K562 (cell line): Measurements from ENCODE around the gene SIGLEC9. TPM values are rescaled to one million over a fixed set of nuclear protein-coding genes. Genes with fewer than 3 reads are reported as not detected.
A peak's percentile ranks its signal among the peaks of the same experiment; 100 is the strongest.

Experiments
- ELK1 ChIP-seq: sonication (generic); formaldehyde crosslinking; IDR thresholded peaks from 2 replicates; pipeline ENCODE4 v1.8.1; 2022; ENCODE audit warnings: missing genetic modification reagents
- EZH2 ChIP-seq: IDR thresholded peaks from 2 replicates; pipeline ENCODE4 v1.6.1; 2012; ENCODE audit warnings: low read depth, mild to moderate bottlenecking, inconsistent platforms, low read length, borderline replicate concordance
- FOSL1 ChIP-seq: fragments of 200-800 bp; sonication (Bioruptor generic); conservative IDR thresholded peaks from 2 replicates; pipeline ENCODE4 v1.6.1; 2016; ENCODE audit warnings: missing genetic modification characterization, missing compliant biosample characterization
- GTF2B ChIP-seq: IDR thresholded peaks from 2 replicates; pipeline ENCODE4 v1.6.1; 2011; ENCODE audit not compliant: insufficient read length; ENCODE audit errors: extremely low read depth
- KAT7 ChIP-seq: sonication (generic); formaldehyde crosslinking; IDR thresholded peaks from 2 replicates; pipeline ENCODE4 v1.8.0; 2022; ENCODE audit warnings: missing genetic modification reagents, mild to moderate bottlenecking, borderline replicate concordance
- LCOR ChIP-seq: sonication (generic); formaldehyde crosslinking; IDR thresholded peaks from 2 replicates; pipeline ENCODE4 v1.8.0; 2022; ENCODE audit warnings: mild to moderate bottlenecking, missing genetic modification reagents
- MCM7 ChIP-seq, 2 experiments: fragments of 450-650 bp; IDR thresholded peaks; 2 replicates each; pipeline ENCODE4 v1.6.1; 2016 to 2018
- MED1 ChIP-seq: sonication (generic); formaldehyde crosslinking; IDR thresholded peaks from 2 replicates; pipeline ENCODE4 v1.8.1; 2023; ENCODE audit warnings: missing genetic modification reagents, borderline replicate concordance
- MXI1 ChIP-seq: IDR thresholded peaks from 2 replicates; pipeline ENCODE4 v1.6.1; 2011; ENCODE audit warnings: low read depth, mild to moderate bottlenecking, improper control_type of control experiment, low read length
- NFE2L1 ChIP-seq: fragments of 450-650 bp; IDR thresholded peaks from 2 replicates; pipeline ENCODE4 v1.6.1; 2016; ENCODE audit warnings: missing genetic modification characterization, low read depth, mild to moderate bottlenecking, missing compliant biosample characterization, moderate library complexity, borderline replicate concordance
- RFX5 ChIP-seq: IDR thresholded peaks from 2 replicates; pipeline ENCODE4 v1.6.1; 2011; ENCODE audit warnings: low read depth, mild to moderate bottlenecking, improper control_type of control experiment, low read length
- SAP30 ChIP-seq: fragments of 200-600 bp; sonication (generic); IDR thresholded peaks from 2 replicates; pipeline ENCODE4 v1.6.1; 2012; ENCODE audit warnings: borderline replicate concordance, low read depth, mild to moderate bottlenecking, moderate library complexity, low read length, control low read depth, inconsistent platforms; ENCODE audit not compliant: insufficient read depth, poor library complexity, severe bottlenecking
- SRSF7 ChIP-seq: fragments of 200-400 bp; formaldehyde crosslinking; optimal IDR thresholded peaks from 2 replicates; pipeline ENCODE3; 2017; ENCODE audit warnings: mild to moderate bottlenecking, low read depth, low read length
- STAT5A ChIP-seq: IDR thresholded peaks from 2 replicates; pipeline ENCODE4 v1.6.1; 2012; ENCODE audit warnings: low read length, inconsistent platforms, borderline replicate concordance
- SUPT5H ChIP-seq: fragments of 450-650 bp; IDR thresholded peaks from 2 replicates; pipeline ENCODE4 v1.6.1; 2016
- TAF9B ChIP-seq: fragments of 450-650 bp; IDR thresholded peaks from 2 replicates; pipeline ENCODE4 v1.6.1; 2018; ENCODE audit warnings: mild to moderate bottlenecking; ENCODE audit not compliant: partially characterized antibody
- YY1 ChIP-seq, 3 experiments: IDR thresholded peaks; 2 replicates each; pipeline ENCODE4 v1.6.1; 2011; ENCODE audit warnings: low read length in 2 of 3, mild to moderate bottlenecking in 2 of 3, moderate library complexity in 2 of 3, borderline replicate concordance in 1 of 3, control low read depth in 1 of 3, low read depth in 1 of 3; ENCODE audit not compliant: insufficient read depth in 3 of 3, insufficient replicate concordance in 2 of 3, control insufficient read depth in 1 of 3, insufficient read length in 1 of 3; ENCODE audit errors: extremely low read depth in 1 of 3
- ZBTB1 ChIP-seq: sonication (generic); formaldehyde crosslinking; IDR thresholded peaks from 2 replicates; pipeline ENCODE4 v1.8.1; 2023; ENCODE audit warnings: missing genetic modification reagents, low read depth, mild to moderate bottlenecking, borderline replicate concordance
- ZNF12 ChIP-seq: sonication (generic); formaldehyde crosslinking; IDR thresholded peaks from 2 replicates; pipeline ENCODE4 v1.4.0; 2020; ENCODE audit warnings: mild to moderate bottlenecking, missing genetic modification reagents
- polyA plus RNA-seq, 8 experiments: library from polyadenylated mRNA; depleted of rRNA in 4 of 8; stranded (reverse) in 5 of 8; unstranded in 3 of 8; fragments of >200 nt; fragmentation: Nextera tagmentation in 2 of 8; fragmentation: Illumina TruSeq in 1 of 8; extraction: Ambion mirVana in 2 of 8; extraction: Trizol in 1 of 8; gene quantifications; 2 replicates each; pipeline versions ENCODE4 v1.2.1 to v1.2.3, GENCODE V29; 2011 to 2014; ENCODE audit warnings: inconsistent platforms in 1 of 8, missing spikeins in 1 of 8
- total RNA-seq, 7 experiments: library from RNA; depleted of rRNA in 6 of 7; stranded (reverse); fragments of >200 nt in 6 of 7; fragmentation: Illumina TruSeq in 2 of 7; extraction: Trizol in 2 of 7; gene quantifications; 2 replicates each; pipeline versions ENCODE4 v1.2.1 to v1.2.3, GENCODE V29; 2011 to 2021; ENCODE audit warnings: low replicate concordance in 1 of 7
- TF ChIP-seq, protein P1 (sequence below): sonication (generic); formaldehyde crosslinking; IDR thresholded peaks from 2 replicates; pipeline ENCODE4 v1.8.1; 2023; ENCODE audit warnings: mild to moderate bottlenecking, missing genetic modification reagents, moderate library complexity
- TF ChIP-seq, protein P2 (sequence below): sonication (generic); formaldehyde crosslinking; IDR thresholded peaks from 2 replicates; pipeline ENCODE4 v1.8.1; 2022; ENCODE audit warnings: missing genetic modification reagents

Gene SIGLEC9
- total and polyA plus RNA-seq, 9 of the 15 experiments (the other 6 are each of a cell fraction or from before 2014, with no cell fraction given), result 0.09 to 0.34 (median 0.22) TPM; not detected in 4

DNA sequence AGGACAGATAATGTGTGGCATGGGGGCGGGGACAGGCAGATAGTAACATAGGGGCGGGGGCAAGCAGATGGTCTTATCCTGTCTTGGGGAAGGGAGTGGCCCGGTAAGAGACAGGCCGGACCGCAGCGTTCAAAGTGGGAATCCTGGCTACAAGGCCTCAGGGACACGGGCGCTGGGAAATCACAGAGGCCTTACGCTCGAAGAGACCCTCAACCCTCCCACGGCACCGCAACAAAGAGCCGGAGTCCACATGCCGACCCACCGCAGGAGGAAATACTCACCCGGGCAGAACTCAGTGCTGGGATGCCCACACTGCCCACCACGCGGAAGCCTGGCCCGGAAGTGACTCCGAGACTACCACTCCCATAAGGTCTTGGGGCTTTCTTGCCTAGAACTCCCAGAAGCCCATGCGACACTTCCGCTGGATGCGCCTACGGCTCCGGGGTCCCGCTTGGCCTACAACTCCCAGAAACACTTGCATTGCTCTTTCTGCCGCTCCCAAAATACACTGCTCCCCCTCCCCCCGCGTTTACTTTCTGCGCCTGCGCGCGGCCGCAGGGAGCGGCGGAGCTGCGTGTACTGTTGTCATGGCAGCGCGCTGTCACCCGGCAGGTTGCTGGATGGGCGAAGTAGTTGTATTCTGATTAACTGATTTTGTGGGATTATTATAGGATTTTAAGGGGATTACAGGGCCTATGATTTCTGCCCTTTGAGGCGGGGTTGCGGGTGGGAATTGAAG is 16.5 kb upstream of the SIGLEC9 start, which contains the start of gene CTU1 (continued):
- TF ChIP-seq GTF2B (no peak), KAT7 (CRISPR knock-in tag) (no peak), SUPT5H (peak; percentile 81), EZH2 (no peak), LCOR (CRISPR knock-in tag) (0 out of 2 replicates have a peak, but pooled peaks have one; percentile 96), ZBTB1 (CRISPR knock-in tag) (no peak), MXI1 (peak; percentile 93), ZNF12 (CRISPR knock-in tag) (no peak), FOSL1 (tag) (peak; percentile 55), SAP30 (peak; percentile 77), SRSF7 (no peak), TAF9B (no peak), NFE2L1 (tag) (no peak), MED1 (CRISPR knock-in tag) (no peak), ELK1 (CRISPR knock-in tag) (no peak), YY1 (IDR thresholded peaks at IDR 0.05; ENCODE audit: borderline replicate concordance in 1 of 3, control insufficient read depth in 1 of 3, extremely low read depth in 1 of 3, insufficient read depth in 3 of 3, insufficient read length in 1 of 3, insufficient replicate concordance in 2 of 3, low read depth in 1 of 3, low read length in 2 of 3) (peak in 2 of 3 experiments; percentile 36 to 42), RFX5 (peak; percentile 91), MCM7 (IDR thresholded peaks at IDR 0.05) (no peak), STAT5A (no peak)
- TF ChIP-seq, protein P1, sequence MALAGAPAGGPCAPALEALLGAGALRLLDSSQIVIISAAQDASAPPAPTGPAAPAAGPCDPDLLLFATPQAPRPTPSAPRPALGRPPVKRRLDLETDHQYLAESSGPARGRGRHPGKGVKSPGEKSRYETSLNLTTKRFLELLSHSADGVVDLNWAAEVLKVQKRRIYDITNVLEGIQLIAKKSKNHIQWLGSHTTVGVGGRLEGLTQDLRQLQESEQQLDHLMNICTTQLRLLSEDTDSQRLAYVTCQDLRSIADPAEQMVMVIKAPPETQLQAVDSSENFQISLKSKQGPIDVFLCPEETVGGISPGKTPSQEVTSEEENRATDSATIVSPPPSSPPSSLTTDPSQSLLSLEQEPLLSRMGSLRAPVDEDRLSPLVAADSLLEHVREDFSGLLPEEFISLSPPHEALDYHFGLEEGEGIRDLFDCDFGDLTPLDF (CRISPR knock-in tag), result no peak
- TF ChIP-seq, protein P2, sequence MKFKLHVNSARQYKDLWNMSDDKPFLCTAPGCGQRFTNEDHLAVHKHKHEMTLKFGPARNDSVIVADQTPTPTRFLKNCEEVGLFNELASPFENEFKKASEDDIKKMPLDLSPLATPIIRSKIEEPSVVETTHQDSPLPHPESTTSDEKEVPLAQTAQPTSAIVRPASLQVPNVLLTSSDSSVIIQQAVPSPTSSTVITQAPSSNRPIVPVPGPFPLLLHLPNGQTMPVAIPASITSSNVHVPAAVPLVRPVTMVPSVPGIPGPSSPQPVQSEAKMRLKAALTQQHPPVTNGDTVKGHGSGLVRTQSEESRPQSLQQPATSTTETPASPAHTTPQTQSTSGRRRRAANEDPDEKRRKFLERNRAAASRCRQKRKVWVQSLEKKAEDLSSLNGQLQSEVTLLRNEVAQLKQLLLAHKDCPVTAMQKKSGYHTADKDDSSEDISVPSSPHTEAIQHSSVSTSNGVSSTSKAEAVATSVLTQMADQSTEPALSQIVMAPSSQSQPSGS, result no peak
